K562 (cell line): Measurements from ENCODE around the gene GAB2. TPM values are rescaled to one million over a fixed set of nuclear protein-coding genes. Genes with fewer than 3 reads are reported as not detected.

Source experiments
- ATAC-seq: fragments of 200-7000 bp; cut with Tn5 transposase; 3 replicates; pipeline ENCODE4 v1.9.1; 2020; ENCODE audit warnings: moderate library complexity
- BruUV-seq: library from RNA; stranded (reverse); fragments of 400-500 nt; replicated peaks from 2 replicates; lab custom pipeline; 2021; lab: Mats Ljungman, UMichigan
- CTCF ChIA-PET: fragments of 300-600 bp; formaldehyde crosslinking; extraction: SDS; loops from one replicate; lab custom pipeline; 2021; ENCODE audit warnings: low intra/inter-chr PET ratio; lab: Yijun Ruan, JAX
- POLR2A ChIA-PET: fragments of 300-600, 350-650 bp; sonication (Branson Sonifier 250); formaldehyde crosslinking; extraction: SDS; loops from one replicate; lab custom pipeline; 2021; ENCODE audit warnings: antibody characterized with exemption, inconsistent platforms; lab: Yijun Ruan, JAX
- DNase-seq, 4 experiments: peaks; one replicate each; pipeline versions ENCODE4 v3.0.0 to v3.0.0-alpha.2; 2011 to 2018; ENCODE audit warnings: low spot score in 3 of 4, mixed read lengths in 3 of 4; ENCODE audit errors: extremely low read depth in 1 of 4
- FAIRE-seq: peaks from 2 replicates; lab custom pipeline; 2011; peaks lifted over from hg19 to GRCh38; lab: Jason Lieb, UNC
- H2AFZ ChIP-seq: 2 replicates; pipeline ENCODE4 v1.6.0; 2011; ENCODE audit warnings: low read depth, low read length, control low read depth, inconsistent platforms
- H3K27ac ChIP-seq: fragments of 200-600 bp; 3 replicates; pipeline ENCODE4 v1.8.0; 2011; ENCODE audit warnings: low read depth, mild to moderate bottlenecking, control low read depth, inconsistent platforms, low read length, moderate library complexity, mixed read lengths; ENCODE audit errors: extremely low read depth
- H3K27me3 ChIP-seq, 2 experiments: fragments of 300-600 bp in 1 of 2; 2 replicates in 1 of 2; 3 replicates in 1 of 2; pipeline versions ENCODE4 v1.6.0 to v1.8.0; 2011; ENCODE audit warnings: inconsistent platforms in 2 of 2, low read length in 2 of 2, mild to moderate bottlenecking in 1 of 2, mixed read lengths in 1 of 2, moderate library complexity in 1 of 2; ENCODE audit not compliant: control insufficient read depth in 2 of 2, insufficient read depth in 2 of 2
- H3K36me3 ChIP-seq: fragments of 300-600 bp; 3 replicates; pipeline ENCODE4 v1.8.0; 2011; ENCODE audit warnings: mild to moderate bottlenecking, low read length, inconsistent platforms; ENCODE audit not compliant: control insufficient read depth, insufficient read depth
- H3K4me1 ChIP-seq, 2 experiments: fragments of 200-600 bp in 1 of 2; replicated peaks in 1 of 2; 2 replicates in 1 of 2; 3 replicates in 1 of 2; pipeline versions ENCODE4 v1.5.1 to v1.8.0; 2011; ENCODE audit warnings: inconsistent platforms in 2 of 2, low read length in 2 of 2, mild to moderate bottlenecking in 1 of 2, mixed read lengths in 1 of 2, moderate library complexity in 1 of 2; ENCODE audit not compliant: control insufficient read depth in 2 of 2, insufficient read depth in 2 of 2
- H3K4me2 ChIP-seq: 2 replicates; pipeline ENCODE4 v1.6.1; 2011; ENCODE audit warnings: low read length, control low read depth, inconsistent platforms, mixed read lengths; ENCODE audit not compliant: insufficient read depth
- H3K4me3 ChIP-seq: fragments of 200-600 bp; sonication (generic), shearing (Covaris generic); 2 replicates; pipeline ENCODE4 v1.5.1; 2016; ENCODE audit warnings: control low read depth, inconsistent platforms
- H3K79me2 ChIP-seq: fragments of 200-600 bp; 3 replicates; pipeline ENCODE4 v1.8.0; 2011; ENCODE audit warnings: low read length, inconsistent platforms; ENCODE audit not compliant: control insufficient read depth, insufficient read depth
- H3K9ac ChIP-seq, 2 experiments: 2 replicates each; pipeline versions ENCODE4 v1.6.0 to v1.6.1; 2011; ENCODE audit warnings: low read depth in 2 of 2, low read length in 2 of 2, control low read depth in 1 of 2, inconsistent platforms in 1 of 2, mild to moderate bottlenecking in 1 of 2, mixed read lengths in 1 of 2; ENCODE audit not compliant: insufficient read depth in 1 of 2
- H3K9me1 ChIP-seq: one replicate; pipeline ENCODE4 v1.6.0; 2011; ENCODE audit warnings: inconsistent platforms, mild to moderate bottlenecking, low read length, moderate library complexity; ENCODE audit not compliant: control insufficient read depth, insufficient read depth
- H3K9me3 ChIP-seq: replicated peaks from 2 replicates; pipeline ENCODE4 v1.5.1; 2011; ENCODE audit warnings: low read depth, low read length, inconsistent platforms; ENCODE audit not compliant: control insufficient read depth, insufficient read depth
- H4K20me1 ChIP-seq: replicated peaks from 2 replicates; pipeline ENCODE4 v1.6.1; 2011; ENCODE audit warnings: low read length, inconsistent platforms, mixed read lengths; ENCODE audit not compliant: control insufficient read depth, insufficient read depth
- BCOR ChIP-seq: fragments of 450-650 bp; IDR thresholded peaks from 2 replicates; pipeline ENCODE4 v1.6.1; 2016
- ETV6 ChIP-seq, 3 experiments: fragments of 150-350 bp in 1 of 3; sonication (generic) in 1 of 3; formaldehyde crosslinking in 1 of 3; IDR thresholded peaks; 2 replicates each; pipeline versions ENCODE4 v1.6.1 to v1.8.0; 2014 to 2022; ENCODE audit warnings: borderline replicate concordance in 2 of 3, low read depth in 2 of 3, antibody characterized with exemption in 1 of 3, low read length in 1 of 3, mild to moderate bottlenecking in 1 of 3, missing genetic modification reagents in 1 of 3
- GABPA ChIP-seq: fragments of 200-800 bp; sonication (Bioruptor generic); conservative IDR thresholded peaks from 2 replicates; pipeline ENCODE4 v1.6.1; 2016; ENCODE audit warnings: low read depth, missing genetic modification characterization, missing compliant biosample characterization
- ID3 ChIP-seq, 2 experiments: fragments of 250-450 bp in 1 of 2; fragments of 450-650 bp in 1 of 2; sonication (Bioruptor Pico) in 1 of 2; IDR thresholded peaks; 2 replicates each; pipeline versions ENCODE4 v1.6.1 to v1.8.0; 2016 to 2021; ENCODE audit warnings: mild to moderate bottlenecking in 2 of 2, moderate library complexity in 2 of 2, missing compliant biosample characterization in 1 of 2, missing genetic modification characterization in 1 of 2
- KDM1A ChIP-seq, 2 experiments: fragments of 450-650 bp; IDR thresholded peaks; 2 replicates each; pipeline ENCODE4 v1.6.1; 2016; ENCODE audit warnings: mild to moderate bottlenecking in 2 of 2
- MYBL2 ChIP-seq, 2 experiments: fragments of 450-650 bp in 1 of 2; sonication (generic) in 1 of 2; formaldehyde crosslinking in 1 of 2; IDR thresholded peaks; 2 replicates each; pipeline versions ENCODE4 v1.6.1 to v1.8.1; 2017 to 2022; ENCODE audit warnings: borderline replicate concordance in 1 of 2, inconsistent platforms in 1 of 2, low read depth in 1 of 2, mild to moderate bottlenecking in 1 of 2, missing genetic modification reagents in 1 of 2, moderate library complexity in 1 of 2
- NR3C1 ChIP-seq: sonication (generic); formaldehyde crosslinking; IDR thresholded peaks from 2 replicates; pipeline ENCODE4 v1.8.1; 2022; ENCODE audit warnings: missing genetic modification reagents
- PPARD ChIP-seq: fragments of 250-450 bp; sonication (Bioruptor Pico); IDR thresholded peaks from 2 replicates; pipeline ENCODE4 v1.8.0; 2022; ENCODE audit warnings: inconsistent platforms, mild to moderate bottlenecking, moderate library complexity
- SNAPC5 ChIP-seq: fragments of 250-450 bp; sonication (Bioruptor Pico); IDR thresholded peaks from 2 replicates; pipeline ENCODE4 v1.8.0; 2021; ENCODE audit warnings: moderate library complexity, mild to moderate bottlenecking, inconsistent platforms
- XRCC3 ChIP-seq: fragments of 450-650 bp; IDR thresholded peaks from 2 replicates; pipeline ENCODE4 v1.6.1; 2017; ENCODE audit warnings: mild to moderate bottlenecking, moderate library complexity
- ZMIZ1 ChIP-seq, 2 experiments: fragments of 150-350 bp in 1 of 2; IDR thresholded peaks; 2 replicates each; pipeline ENCODE4 v1.6.1; 2012 to 2016; ENCODE audit warnings: low read depth in 2 of 2, low read length in 2 of 2, mild to moderate bottlenecking in 1 of 2, moderate library complexity in 1 of 2
- ZNF518B ChIP-seq: fragments of 250-450 bp; sonication (Bioruptor Pico); IDR thresholded peaks from 2 replicates; pipeline ENCODE4 v1.5.0; 2021; ENCODE audit warnings: mild to moderate bottlenecking, moderate library complexity
- in situ Hi-C: fragments of 300-500 bp; cut with MboI; formaldehyde crosslinking; loops from 4 replicates; pipeline ENCODE4 v1.15.0; 2018; ENCODE audit warnings: inconsistent platforms, mixed read lengths
- intact Hi-C: fragments of 100-400 bp; cut with micrococcal nuclease; formaldehyde crosslinking; loops from 2 replicates; pipeline ENCODE4 v1.14.2; 2022
- polyA plus RNA-seq, 8 experiments: library from polyadenylated mRNA; depleted of rRNA in 4 of 8; stranded (reverse) in 5 of 8; unstranded in 3 of 8; fragments of >200 nt; fragmentation: Nextera tagmentation in 2 of 8; fragmentation: Illumina TruSeq in 1 of 8; extraction: Ambion mirVana in 2 of 8; extraction: Trizol in 1 of 8; gene quantifications; 2 replicates each; pipeline versions ENCODE4 v1.2.1 to v1.2.3, GENCODE V29; 2011 to 2014; ENCODE audit warnings: inconsistent platforms in 1 of 8, missing spikeins in 1 of 8
- total RNA-seq, 7 experiments: library from RNA; depleted of rRNA in 6 of 7; stranded (reverse); fragments of >200 nt in 6 of 7; fragmentation: Illumina TruSeq in 2 of 7; extraction: Trizol in 2 of 7; gene quantifications; 2 replicates each; pipeline versions ENCODE4 v1.2.1 to v1.2.3, GENCODE V29; 2011 to 2021; ENCODE audit warnings: low replicate concordance in 1 of 7

The GAB2 gene
- total and polyA plus RNA-seq, 9 of the 15 experiments (the other 6 are each of a cell fraction or from before 2014, with no cell fraction given), result 2.3 to 35.2 (median 16.1) TPM

DNA sequence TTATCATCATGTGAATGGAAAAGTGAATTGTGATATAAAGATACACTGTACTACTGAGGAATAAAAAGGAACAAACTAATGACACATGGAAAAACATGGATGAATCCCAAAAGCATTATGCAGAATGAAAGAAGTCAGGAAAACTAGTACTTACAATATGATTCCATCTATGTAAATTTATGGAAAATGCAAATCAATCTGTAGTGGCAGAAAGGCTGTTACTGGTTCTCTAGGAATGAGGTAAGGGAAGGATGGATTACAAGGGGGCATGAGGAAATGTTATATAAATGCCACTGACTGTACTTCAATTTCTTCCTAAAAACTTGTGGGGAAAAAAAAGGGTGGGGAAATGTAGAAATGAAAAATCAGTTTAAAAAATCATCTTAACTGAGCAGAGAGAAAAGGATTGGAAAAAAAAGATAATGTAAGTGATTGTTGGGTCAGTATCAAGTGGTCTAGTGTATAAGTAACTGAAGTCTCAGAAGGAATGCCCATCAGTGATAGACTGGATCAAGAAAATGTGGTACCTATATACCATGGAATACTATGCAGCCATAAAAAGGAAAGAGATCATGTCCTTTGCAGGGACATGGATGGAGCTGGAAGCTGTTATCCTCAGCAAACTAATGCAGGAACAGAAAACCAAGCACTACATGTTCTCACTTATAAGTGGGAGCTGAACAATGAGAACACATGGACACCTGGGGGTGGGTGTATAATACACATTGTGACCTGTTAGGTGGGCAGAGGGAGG, 180.2 kb downstream of the GAB2 start:
- no peak overlapping the region for H3K9ac ChIP-seq
- peaks cover 0 to 3% of the 10 kb centered on the region in 2 experiments; a peak in 2 of 5 replicates for H3K4me1 ChIP-seq
- TSS peak; percentile 14 for BruUV-seq
- H3K9me3 ChIP-seq, result peaks cover 9% of the 10 kb centered on the region
- H3K27ac ChIP-seq, result no peak overlapping the region
- POLR2A ChIA-PET, result interaction anchor here (0.6 kb wide), 1 partner anchor 612 kb away, joined by 3 read pairs; no protein-coding TSS in a partner anchor
- H3K4me2 ChIP-seq, result no peak overlapping the region
- FAIRE-seq (no peak), ATAC-seq (no peak), DNase-seq (no peak)
- CTCF ChIA-PET, result no interaction called here
- H3K27me3 ChIP-seq, result no peaks in the 10 kb centered on the region
- no peak overlapping the region for H2AFZ ChIP-seq
- H3K4me3 ChIP-seq, result no peak overlapping the region
- H4K20me1 ChIP-seq, result no peaks in the 10 kb centered on the region
- intact Hi-C loops (no loop called here), in situ Hi-C loops (no loop called here)
- H3K36me3 ChIP-seq, result peaks cover 15% of the 10 kb centered on the region; the same call in 2 of the 3 replicates
- H3K79me2 ChIP-seq, result no peaks in the 10 kb centered on the region
- no peaks in the 10 kb centered on the region for H3K9me1 ChIP-seq
- TF ChIP-seq XRCC3, result no peak
- no peak for TF ChIP-seq ZMIZ1 (IDR thresholded peaks at IDR 0.05; ENCODE audit: low read depth in 2 of 2, low read length in 2 of 2)
- TF ChIP-seq PPARD (CRISPR knock-in tag), result no peak
- TF ChIP-seq ID3 (CRISPR knock-in tag; IDR thresholded peaks at IDR 0.05), result no peak
- TF ChIP-seq ID3 (tag; IDR thresholded peaks at IDR 0.05), result no peak
- TF ChIP-seq ETV6 (IDR thresholded peaks at IDR 0.05; ENCODE audit: borderline replicate concordance in 1 of 2, low read depth in 2 of 2, low read length in 1 of 2), result no peak
- no peak for TF ChIP-seq ETV6 (CRISPR knock-in tag; IDR thresholded peaks at IDR 0.05; ENCODE audit: borderline replicate concordance)
- no peak for TF ChIP-seq NR3C1 (CRISPR knock-in tag)
- no peak for TF ChIP-seq MYBL2 (IDR thresholded peaks at IDR 0.05; ENCODE audit: low read depth)
- no peak for TF ChIP-seq MYBL2 (CRISPR knock-in tag; IDR thresholded peaks at IDR 0.05; ENCODE audit: borderline replicate concordance)
- TF ChIP-seq SNAPC5 (CRISPR knock-in tag), result no peak
- TF ChIP-seq GABPA, result no peak
- TF ChIP-seq BCOR, result peak; percentile 37; the same call in 1 of the 2 replicates
- TF ChIP-seq KDM1A (IDR thresholded peaks at IDR 0.05), result 0 out of 4 replicates have a peak, but pooled peaks have one; percentile 11 to 26
- TF ChIP-seq ZNF518B (CRISPR knock-in tag), result no peak
